B cell (primary cell): ENCODE data around the gene HAUS3. TPM values are rescaled to one million over a fixed set of nuclear protein-coding genes. Genes with fewer than 3 reads are reported as not detected.

Experiments
- ATAC-seq: fragments of 200-7000 bp; cut with Tn5 transposase; one replicate; pipeline ENCODE4 v1.10.0; 2021; ENCODE audit warnings: low read depth, mild to moderate bottlenecking, moderate number of reproducible peaks, moderate library complexity
- CTCF ChIA-PET: fragments of 350-600 bp; sonication (Branson Sonifier 250); formaldehyde crosslinking; loops from one replicate; lab custom pipeline; 2021; ENCODE audit warnings: antibody characterized with exemption, inconsistent platforms; lab: Charles Lee
- POLR2A ChIA-PET: fragments of 350-600 bp; sonication (Branson Sonifier 250); formaldehyde crosslinking; loops from one replicate; lab custom pipeline; 2021; ENCODE audit warnings: antibody characterized with exemption; lab: Charles Lee
- DNase-seq: peaks from one replicate; pipeline ENCODE4 v3.0.0; 2013
- H2AFZ ChIP-seq: 2 replicates; pipeline ENCODE4 v1.6.1; 2012; ENCODE audit warnings: mild to moderate bottlenecking, low read depth, low read length; ENCODE audit not compliant: insufficient read depth, poor library complexity, severe bottlenecking
- H3K27ac ChIP-seq, 2 donors: 1 replicate in 1 of 2; 2 replicates in 1 of 2; pipeline ENCODE4 v1.5.1; 2012 to 2013; ENCODE audit warnings: low read length in 2 of 2, mild to moderate bottlenecking in 2 of 2, moderate library complexity in 1 of 2
- H3K27me3 ChIP-seq, 4 experiments: fragments of 200-600 bp in 1 of 4; sonication (generic) in 1 of 4; replicated peaks in 1 of 4; 1 replicate in 2 of 4; 2 replicates in 2 of 4; pipeline versions ENCODE4 v1.6.1 to v1.7.0; 2013 to 2016; ENCODE audit warnings: low read length in 3 of 4, mild to moderate bottlenecking in 2 of 4, mixed read lengths in 1 of 4, moderate library complexity in 1 of 4; ENCODE audit not compliant: insufficient read depth in 4 of 4, control insufficient read depth in 3 of 4; ENCODE audit errors: control extremely low read depth in 1 of 4
- H3K36me3 ChIP-seq, 2 experiments: replicated peaks in 1 of 2; 1 replicate in 1 of 2; 2 replicates in 1 of 2; pipeline versions ENCODE4 v1.6.1 to v1.7.1; 2013; ENCODE audit warnings: low read length in 1 of 2; ENCODE audit not compliant: insufficient read depth in 2 of 2, control insufficient read depth in 1 of 2; ENCODE audit errors: control extremely low read depth in 1 of 2, extremely low read depth in 1 of 2
- H3K4me1 ChIP-seq, 2 donors: fragments of 200-600 bp in 1 of 2; sonication (generic) in 1 of 2; 1 replicate in 1 of 2; 2 replicates in 1 of 2; pipeline versions ENCODE4 v1.5.1 to v1.6.1; 2013 to 2017; ENCODE audit warnings: low read length in 2 of 2; ENCODE audit not compliant: control insufficient read depth in 2 of 2, insufficient read depth in 2 of 2
- H3K4me2 ChIP-seq: replicated peaks from 2 replicates; pipeline ENCODE3; 2012; ENCODE audit warnings: mild to moderate bottlenecking, low read depth, low read length; ENCODE audit not compliant: poor library complexity, severe bottlenecking
- H3K4me3 ChIP-seq, 5 experiments: fragments of 200-600 bp in 1 of 5; sonication (generic) in 1 of 5; 1 replicate in 3 of 5; 2 replicates in 2 of 5; pipeline versions ENCODE4 v1.5.1 to v1.7.0; 2011 to 2016; ENCODE audit warnings: low read length in 4 of 5, mild to moderate bottlenecking in 4 of 5, low read depth in 2 of 5, control low read depth in 1 of 5, moderate library complexity in 1 of 5; ENCODE audit not compliant: insufficient read depth in 1 of 5; ENCODE audit errors: control extremely low read depth in 1 of 5, extremely low read depth in 1 of 5
- H3K79me2 ChIP-seq: fragments of 200-600 bp; sonication (generic); one replicate; pipeline ENCODE4 v1.6.0; 2016; ENCODE audit warnings: low read length; ENCODE audit not compliant: control insufficient read depth, insufficient read depth
- H3K9ac ChIP-seq: fragments of 200-600 bp; sonication (generic); 2 replicates; pipeline ENCODE4 v1.6.1; 2017; ENCODE audit warnings: mild to moderate bottlenecking, low read length, moderate library complexity
- H3K9me3 ChIP-seq, 3 donors: one replicate each; pipeline versions ENCODE4 v1.6.1 to v1.7.1; 2013; ENCODE audit warnings: low read length in 2 of 3; ENCODE audit not compliant: control insufficient read depth in 2 of 3, insufficient read depth in 1 of 3; ENCODE audit errors: control extremely low read depth in 1 of 3
- H4K20me1 ChIP-seq: 2 replicates; pipeline ENCODE4 v1.6.0; 2012; ENCODE audit warnings: mild to moderate bottlenecking, low read length; ENCODE audit not compliant: insufficient read depth, control insufficient read depth, poor library complexity, severe bottlenecking
- H3K27ac Mint-ChIP-seq: one replicate; pipeline ENCODE4 v1.8.0; 2021; ENCODE audit warnings: mixed read lengths
- H3K27me3 Mint-ChIP-seq: one replicate; pipeline ENCODE4 v1.8.0; 2021; ENCODE audit warnings: mixed read lengths
- H3K4me1 Mint-ChIP-seq: one replicate; pipeline ENCODE4 v1.8.0; 2021; ENCODE audit warnings: mixed read lengths
- H3K4me3 Mint-ChIP-seq: one replicate; pipeline ENCODE4 v1.8.0; 2021; ENCODE audit warnings: mixed read lengths
- H3K9me3 Mint-ChIP-seq: one replicate; pipeline ENCODE4 v1.8.0; 2022; ENCODE audit warnings: mixed read lengths; ENCODE audit not compliant: insufficient read depth
- CTCF ChIP-seq: fragments of 200-600 bp; IDR thresholded peaks from one replicate; pipeline ENCODE4 v1.8.0; 2022; ENCODE audit warnings: antibody characterized with exemption, mild to moderate bottlenecking
- EZH2 ChIP-seq: IDR thresholded peaks from 2 replicates; pipeline ENCODE4 v1.6.1; 2012; ENCODE audit warnings: borderline replicate concordance, low read depth, mild to moderate bottlenecking, moderate library complexity, low read length; ENCODE audit not compliant: insufficient read depth, poor library complexity, severe bottlenecking
- WGBS: methylation state at CpG from one replicate; pipeline ENCODE4 v1.1.5; 2013; ENCODE audit warnings: missing lambda C conversion rate; ENCODE audit not compliant: insufficient coverage; 5-methylcytosine and 5-hydroxymethylcytosine counted together
- intact Hi-C: fragments of 100-400 bp; cut with micrococcal nuclease; formaldehyde crosslinking; loops from one replicate; pipeline ENCODE4 v1.10.0; 2022
- polyA plus RNA-seq: library from polyadenylated mRNA; depleted of rRNA; stranded (reverse); fragments of >200 nt; gene quantifications from 2 replicates; pipeline ENCODE4 v1.2.3, GENCODE V29; 2012
- total RNA-seq, 2 donors: library from RNA; stranded (reverse); fragments of 120-200 nt in 1 of 2; gene quantifications; 1 replicate in 1 of 2; 2 replicates in 1 of 2; pipeline versions ENCODE4 v1.2.3 to v1.2.4, GENCODE V29; 2013 to 2022

The HAUS3 gene
- total and polyA plus RNA-seq, 2 donors (not counting 1 experiment from before 2014, with no cell fraction given), result 8.2 to 26.5 TPM

DNA sequence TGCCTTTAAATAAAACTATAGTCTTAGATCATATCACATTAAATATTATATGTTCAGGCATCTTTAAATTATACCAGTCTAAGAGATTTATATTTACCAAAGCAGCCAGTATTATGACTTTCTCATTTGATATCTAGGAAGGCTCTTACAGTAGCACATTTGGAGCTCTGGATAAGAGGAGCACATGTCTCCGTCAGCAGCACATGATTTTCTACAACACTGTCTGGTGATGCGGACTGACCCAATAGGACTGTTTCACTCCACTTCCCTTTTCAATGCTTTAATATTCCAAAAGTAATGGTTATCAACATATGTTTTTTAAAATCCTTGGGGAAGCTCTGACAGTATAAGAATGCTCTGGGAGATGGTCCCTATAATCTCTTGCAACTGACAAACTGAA, 61.5 kb downstream of the HAUS3 start:
- H3K4me1 Mint-ChIP-seq, result no peaks in the 10 kb centered on the region
- H3K27ac Mint-ChIP-seq, result no peak overlapping the region
- Histone ChIP-seq H3K36me3 (no peaks in the 10 kb centered on the region), H3K4me2 (no peak overlapping the region), H3K27me3 (no peaks in the 10 kb centered on the region), H2AFZ (no peak overlapping the region), H4K20me1 (no peaks in the 10 kb centered on the region), H3K9ac (no peak overlapping the region), H3K4me1 (no peaks in the 10 kb centered on the region), H3K79me2 (no peaks in the 10 kb centered on the region), H3K9me3 (peaks cover 0 to 5% (median 2%) of the 10 kb centered on the region in 3 donors), H3K4me3 (no peak overlapping the region), H3K27ac (no peak overlapping the region)
- H3K27me3 Mint-ChIP-seq, result no peaks in the 10 kb centered on the region
- intact Hi-C loops, result no loop called here
- TF ChIP-seq CTCF (no peak), EZH2 (no peak)
- POLR2A ChIA-PET, result no interaction called here
- ATAC-seq (no peak), DNase-seq (no peak)
- H3K9me3 Mint-ChIP-seq, result no peaks in the 10 kb centered on the region
- CTCF ChIA-PET, result no interaction called here
- H3K4me3 Mint-ChIP-seq, result no peak overlapping the region
- WGBS, result no CpG with 5 or more reads among the region's 2 CpGs

- no peak for ATAC-seq
- intact Hi-C loops, result no loop called here
- ChIA-PET POLR2A (no interaction called here), CTCF (no interaction called here)
- DNase-seq, result no peak
- Histone ChIP-seq H3K79me2 (no peaks in the 10 kb centered on the region), H2AFZ (no peak overlapping the region), H3K4me1 (no peaks in the 10 kb centered on the region), H3K36me3 (no peaks in the 10 kb centered on the region), H3K4me3 (no peak overlapping the region), H3K4me2 (no peak overlapping the region), H3K9me3 (peaks cover 0 to 5% (median 0%) of the 10 kb centered on the region in 3 donors), H3K27me3 (no peaks in the 10 kb centered on the region), H4K20me1 (no peaks in the 10 kb centered on the region), H3K9ac (no peak overlapping the region), H3K27ac (no peak overlapping the region)
- no peak overlapping the region for H3K4me3 Mint-ChIP-seq
- no peak overlapping the region for H3K27ac Mint-ChIP-seq
- no peaks in the 10 kb centered on the region for H3K4me1 Mint-ChIP-seq
- TF ChIP-seq CTCF (no peak), EZH2 (no peak)
- H3K27me3 Mint-ChIP-seq, result no peaks in the 10 kb centered on the region
- H3K9me3 Mint-ChIP-seq, result no peaks in the 10 kb centered on the region
- 100% methylated on average over 5 of the region's 7 CpGs for WGBS
These were observed 62.2 kb downstream of the HAUS3 start for GRCh38 chr4:2179717-2180116.
